Measurements from ENCODE around the gene ANKRD63. TPM values are rescaled to one million over a fixed set of nuclear protein-coding genes. Genes with fewer than 3 reads are reported as not detected.

ANKRD63 gene
- total and polyA plus RNA-seq, 9 of the 15 experiments (the other 6 are each of a cell fraction or from before 2014, with no cell fraction given) = 1.3 to 2.0 (median 1.8) TPM; not detected in 6

- CTCF ChIA-PET (ENCODE audit: low intra/inter-chr PET ratio) = no interaction called here
- H3K4me3 ChIP-seq = no peak overlapping the region
- in situ Hi-C loops (cut with MboI) = no loop called here
- H3K27ac ChIP-seq (ENCODE audit: extremely low read depth, low read depth, low read length) = no peak overlapping the region
- H2AFZ ChIP-seq (ENCODE audit: low read depth, low read length) = no peak overlapping the region
- H3K9me3 ChIP-seq (replicated peaks; ENCODE audit: control insufficient read depth, insufficient read depth, low read depth, low read length) = no peaks in the 10 kb centered on the region
- BruUV-seq (replicated peaks) = no TSS peak
- no peak for FAIRE-seq
- H4K20me1 ChIP-seq (replicated peaks; ENCODE audit: control insufficient read depth, insufficient read depth, low read length) = no peaks in the 10 kb centered on the region
- POLR2A ChIA-PET = interaction anchor here (1.1 kb wide), 1 partner anchor 12 kb away, joined by 3 read pairs; no protein-coding TSS in a partner anchor
- ATAC-seq = no peak
- 46% methylated on average over 6 of the region's 6 CpGs for WGBS (ENCODE audit: insufficient coverage, low coverage, missing lambda C conversion rate)
- H3K4me1 ChIP-seq (replicated peaks in 1 of 2; ENCODE audit: control insufficient read depth in 2 of 2, insufficient read depth in 2 of 2, low read length in 2 of 2) = peaks cover 0 to 23% of the 10 kb centered on the region in 2 experiments; a peak in 3 of 5 replicates
- DNase-seq (ENCODE audit: extremely low read depth in 1 of 4, low spot score in 3 of 4) = no peak
- no peaks in the 10 kb centered on the region for H3K36me3 ChIP-seq (ENCODE audit: control insufficient read depth, insufficient read depth, low read length)
- H3K4me2 ChIP-seq (ENCODE audit: insufficient read depth, low read length) = no peak overlapping the region
- intact Hi-C loops (cut with micrococcal nuclease) = no loop called here
- H3K9ac ChIP-seq (ENCODE audit: insufficient read depth in 1 of 2, low read depth in 2 of 2, low read length in 2 of 2) = no peak overlapping the region; a peak in 1 of 4 replicates
- peaks cover 3 to 22% of the 10 kb centered on the region in 2 experiments; a peak in 4 of 5 replicates for H3K27me3 ChIP-seq (ENCODE audit: control insufficient read depth in 2 of 2, insufficient read depth in 2 of 2, low read length in 2 of 2)
- H3K9me1 ChIP-seq (ENCODE audit: control insufficient read depth, insufficient read depth, low read length) = no peaks in the 10 kb centered on the region
- no peaks in the 10 kb centered on the region for H3K79me2 ChIP-seq (ENCODE audit: control insufficient read depth, insufficient read depth, low read length)
- TF ChIP-seq HDAC1 (IDR thresholded peaks at IDR 0.05) (no peak), EP400 (IDR thresholded peaks at IDR 0.05) (no peak), NCOR1 (IDR thresholded peaks at IDR 0.05) (no peak), CREBBP (IDR thresholded peaks at IDR 0.05; ENCODE audit: low read depth, low read length) (no peak), YY1 (IDR thresholded peaks at IDR 0.05; ENCODE audit: borderline replicate concordance in 1 of 3, control insufficient read depth in 1 of 3, extremely low read depth in 1 of 3, insufficient read depth in 3 of 3, insufficient read length in 1 of 3, insufficient replicate concordance in 2 of 3, low read depth in 1 of 3, low read length in 2 of 3) (no peak), CXXC5 (CRISPR knock-in tag; IDR thresholded peaks at IDR 0.05) (no peak), TSHZ1 (CRISPR knock-in tag; IDR thresholded peaks at IDR 0.05) (no peak), NKRF (IDR thresholded peaks at IDR 0.05; ENCODE audit: borderline replicate concordance) (no peak), L3MBTL2 (IDR thresholded peaks at IDR 0.05) (no peak)
These were observed 6.4 kb upstream of the ANKRD63 start for GRCh38 chr15:40289140-40289775.

Measured in K562 (cell line).